Hematopoietic multipotent progenitor cell treated with erythropoietin and hydrocortisone succinate and interleukin-3 and kit ligand, for 4 days (in vitro differentiated cells): Measurements from ENCODE around the gene ITPKC.
A peak's percentile ranks its signal among the peaks of the same experiment; 100 is the strongest.

Source experiments
- DNase-seq: peaks from one replicate; pipeline ENCODE4 v3.0.0-alpha.2; 2015

ITPKC gene

DNA sequence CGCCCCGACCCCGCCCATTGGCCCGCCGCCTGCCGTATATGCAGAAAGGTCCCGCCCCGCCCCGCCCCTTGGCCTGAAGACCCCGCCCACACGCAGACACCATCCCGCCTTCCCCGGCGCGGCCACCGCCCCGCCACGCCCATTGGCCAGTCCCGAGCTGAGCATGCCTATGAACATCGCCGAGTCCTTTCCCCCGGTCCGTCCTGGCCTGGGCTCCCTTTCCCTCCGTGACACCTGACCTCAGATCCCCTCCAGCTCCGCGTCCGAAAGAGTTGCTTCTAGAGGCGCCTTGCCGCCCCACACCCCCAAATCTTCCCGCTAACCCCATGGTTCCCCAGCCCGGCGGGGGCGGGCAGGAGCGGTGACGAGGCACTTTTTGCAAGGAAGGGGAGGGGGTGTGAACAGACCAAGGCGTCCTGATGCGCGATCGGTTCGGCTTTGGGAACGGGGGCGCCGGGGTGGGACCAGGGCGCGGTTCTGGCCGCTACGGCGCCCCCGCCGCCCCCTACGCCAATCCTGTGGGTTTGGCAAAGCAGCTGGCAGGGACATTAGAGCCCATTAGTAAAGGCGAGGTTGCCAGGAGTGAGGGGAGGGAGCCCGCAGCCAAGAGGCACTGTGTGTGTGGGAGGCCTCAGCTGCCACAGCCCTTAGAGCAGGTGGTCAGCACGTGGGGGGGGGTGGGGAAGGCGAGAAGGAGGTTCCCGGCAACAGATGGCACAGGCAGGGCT is 26.1 kb upstream of the ITPKC start:
- peak; percentile 96 for DNase-seq

DNA sequence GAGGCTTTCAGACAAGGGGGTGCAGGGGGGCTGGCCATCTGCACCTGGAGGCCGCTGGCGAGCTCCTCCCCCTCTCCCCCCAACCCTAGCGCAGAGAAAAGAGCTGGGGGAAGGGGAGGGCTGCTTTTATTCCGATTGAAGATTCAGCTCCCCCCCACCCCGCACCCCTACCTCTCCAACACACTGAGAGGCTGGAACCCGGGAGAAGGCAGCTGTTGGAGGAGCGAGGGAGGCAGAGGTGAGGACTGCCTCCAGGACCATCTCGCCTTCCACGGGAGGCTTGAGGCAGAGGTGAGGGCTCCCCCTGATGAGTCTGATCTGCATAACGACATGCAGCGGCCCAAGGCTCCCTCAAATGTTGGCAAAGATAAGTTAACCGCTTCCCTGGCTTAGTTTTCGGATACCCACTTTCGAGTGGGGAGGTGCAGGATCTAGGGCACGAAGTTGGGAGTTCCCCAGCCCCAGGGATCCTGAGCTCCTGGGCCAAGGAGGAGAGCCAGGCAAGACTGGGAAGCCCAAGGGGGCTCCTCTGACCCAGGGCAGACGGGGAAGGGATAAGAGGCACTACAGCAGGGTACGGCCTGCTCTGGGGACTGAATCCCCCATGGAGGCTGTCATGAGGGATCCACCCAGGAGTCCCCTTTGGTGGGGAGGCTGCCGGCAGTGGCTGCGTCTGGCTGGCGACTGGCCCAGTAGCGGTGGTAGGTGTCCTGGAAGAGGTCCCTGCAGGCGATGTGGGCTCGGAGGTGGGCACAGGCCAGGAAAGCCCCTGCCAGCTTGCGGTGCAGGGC is 25.3 kb upstream of the ITPKC start:
- peak; percentile 69 for DNase-seq

DNA sequence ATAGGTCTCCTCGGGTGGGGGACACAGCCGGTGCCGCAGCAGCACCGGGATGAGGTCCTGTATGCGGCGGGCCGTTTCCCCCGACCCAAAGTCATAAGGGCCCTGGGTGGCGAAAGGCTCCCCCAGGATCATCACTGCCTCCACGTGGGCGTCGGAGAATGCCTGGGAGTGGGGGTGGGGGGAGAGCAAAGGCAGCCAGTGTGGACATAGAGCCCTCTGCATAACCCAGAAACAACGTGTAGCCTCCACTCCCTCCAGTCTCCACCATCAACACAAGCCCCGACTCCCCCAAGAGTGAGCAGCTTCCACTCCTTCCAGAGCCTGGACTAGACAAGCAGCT is 24.7 kb upstream of the ITPKC start:
- DNase-seq, result no peak

DNA sequence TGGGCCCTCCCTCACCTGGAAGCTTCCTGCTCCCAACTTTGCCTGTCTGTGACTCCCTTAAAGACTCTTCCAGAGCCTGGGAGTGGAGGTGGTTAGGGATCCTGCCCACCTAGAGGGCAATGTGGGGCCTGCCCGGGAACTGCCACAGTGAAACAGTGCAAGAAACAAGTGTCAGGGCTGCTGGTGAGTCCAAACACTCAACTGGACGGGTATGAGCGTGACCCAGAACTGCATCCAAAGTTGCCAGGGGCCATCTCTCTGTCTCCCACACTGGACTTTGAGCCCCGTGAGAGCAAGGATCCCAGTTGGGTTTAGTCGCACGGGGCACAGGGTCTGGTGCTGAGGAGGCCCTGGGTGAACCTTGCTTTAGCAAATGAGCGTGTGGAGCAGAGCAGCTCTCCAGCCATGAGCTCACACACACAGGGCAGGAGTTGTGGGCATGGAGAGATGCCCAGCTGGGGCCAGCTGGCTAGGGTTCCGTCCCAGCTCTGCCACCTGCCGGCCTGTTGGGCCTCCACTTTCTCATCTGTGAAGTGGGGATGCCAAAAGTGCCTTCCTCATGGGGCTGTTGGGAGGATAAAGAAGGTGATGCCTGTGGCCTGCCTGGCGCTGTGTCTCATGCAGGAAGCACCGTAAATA is 23.6 kb upstream of the ITPKC start:
- no peak for DNase-seq

DNA sequence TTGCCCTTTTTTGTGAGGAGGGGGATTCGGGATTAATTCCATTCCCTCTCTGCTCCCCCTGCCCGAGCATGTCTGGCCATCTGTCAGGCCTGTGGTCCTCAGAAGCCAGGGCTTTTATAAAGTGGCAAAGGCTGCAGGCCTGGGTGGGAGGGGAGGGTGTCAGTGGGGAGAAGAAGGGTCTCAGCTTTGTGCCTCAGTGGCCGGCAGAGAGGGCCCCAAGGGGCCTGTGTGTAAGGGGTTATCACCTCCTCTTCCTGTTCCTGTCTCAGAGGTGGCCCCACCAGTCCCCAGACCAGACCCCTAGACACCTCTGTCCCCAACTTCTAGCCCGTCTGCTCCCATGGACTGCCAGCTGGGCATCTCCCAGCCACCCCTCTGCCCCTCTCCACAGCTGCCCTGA is 23.0 kb upstream of the ITPKC start:
- DNase-seq, result no peak

DNA sequence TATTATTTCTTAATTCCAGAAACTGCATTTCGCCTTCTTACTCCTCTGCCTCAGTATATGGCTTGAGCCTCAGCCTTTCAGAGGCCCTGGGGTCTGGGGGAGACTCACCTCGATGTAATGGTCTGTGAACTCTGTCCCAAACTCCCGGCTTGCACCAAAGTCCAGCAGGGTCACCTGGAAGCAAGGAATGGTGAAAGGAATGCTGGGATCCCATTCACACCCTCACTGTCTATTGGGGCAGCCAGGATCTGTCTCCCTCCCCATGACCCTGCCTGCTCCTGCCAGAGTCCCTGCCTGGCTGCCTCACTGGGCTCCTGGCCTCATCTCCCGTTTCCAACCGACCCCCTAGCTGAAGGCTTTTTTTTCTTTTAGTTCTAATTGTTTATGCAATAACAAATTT is 21.0 kb upstream of the ITPKC start:
- no peak for DNase-seq

DNA sequence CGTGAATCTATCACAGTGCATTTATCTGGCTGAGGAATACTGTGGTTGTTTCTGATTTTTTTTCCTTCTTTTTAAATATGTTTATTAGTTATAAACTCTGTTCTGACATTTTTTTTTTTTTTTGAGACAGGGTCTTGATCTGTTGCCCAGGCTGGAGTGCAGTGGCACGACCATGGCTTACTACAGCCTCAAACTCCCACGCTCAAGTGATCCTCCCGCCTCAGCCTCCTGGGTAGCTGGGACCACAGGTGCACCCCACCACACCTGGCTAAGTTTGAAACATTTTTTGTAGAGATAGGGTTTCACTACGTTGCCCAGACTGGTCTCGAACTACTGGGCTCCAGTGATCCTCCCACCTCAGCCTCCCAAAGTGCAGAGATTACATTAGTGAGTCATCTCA is 19.9 kb upstream of the ITPKC start:
- no peak for DNase-seq

DNA sequence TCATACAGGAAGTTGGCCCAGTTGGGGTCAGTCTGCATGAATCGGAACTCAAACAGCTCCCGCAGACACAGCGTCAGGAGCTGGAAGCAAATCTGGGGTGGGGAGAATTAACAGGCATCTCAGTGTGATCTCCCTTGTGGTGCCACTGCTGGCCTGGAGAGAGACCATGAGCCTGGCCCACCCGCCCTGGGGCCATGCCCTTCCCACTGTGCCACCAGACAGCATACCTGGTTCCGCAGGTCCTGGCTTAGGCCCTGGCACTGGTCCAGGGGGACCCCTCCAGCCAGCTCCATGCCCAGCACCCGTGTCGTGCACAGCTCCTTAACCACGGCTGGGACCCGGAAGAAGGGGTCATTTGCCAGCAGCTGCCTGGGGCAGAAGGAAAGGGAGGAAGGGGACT is 16.8 kb upstream of the ITPKC start:
- DNase-seq, result no peak

DNA sequence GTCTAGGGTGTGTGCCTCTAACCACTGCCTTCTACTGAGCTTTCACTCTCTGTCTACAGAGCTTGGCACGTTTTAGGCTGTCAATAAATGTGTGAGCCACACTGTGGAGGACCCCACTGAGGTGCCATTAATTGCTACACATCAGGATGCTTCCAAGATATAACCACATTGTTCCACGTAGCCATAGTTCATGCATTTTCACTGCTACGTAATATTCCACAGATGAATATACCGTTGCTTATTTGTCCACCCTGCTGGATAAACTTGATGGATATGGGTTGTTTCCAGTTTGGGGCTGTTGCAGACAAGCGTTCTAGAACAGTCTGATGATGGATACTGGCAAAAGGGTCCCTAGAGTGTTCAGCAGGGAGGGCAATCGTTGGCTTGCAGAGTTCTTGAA is 15.2 kb upstream of the ITPKC start:
- no peak for DNase-seq

DNA sequence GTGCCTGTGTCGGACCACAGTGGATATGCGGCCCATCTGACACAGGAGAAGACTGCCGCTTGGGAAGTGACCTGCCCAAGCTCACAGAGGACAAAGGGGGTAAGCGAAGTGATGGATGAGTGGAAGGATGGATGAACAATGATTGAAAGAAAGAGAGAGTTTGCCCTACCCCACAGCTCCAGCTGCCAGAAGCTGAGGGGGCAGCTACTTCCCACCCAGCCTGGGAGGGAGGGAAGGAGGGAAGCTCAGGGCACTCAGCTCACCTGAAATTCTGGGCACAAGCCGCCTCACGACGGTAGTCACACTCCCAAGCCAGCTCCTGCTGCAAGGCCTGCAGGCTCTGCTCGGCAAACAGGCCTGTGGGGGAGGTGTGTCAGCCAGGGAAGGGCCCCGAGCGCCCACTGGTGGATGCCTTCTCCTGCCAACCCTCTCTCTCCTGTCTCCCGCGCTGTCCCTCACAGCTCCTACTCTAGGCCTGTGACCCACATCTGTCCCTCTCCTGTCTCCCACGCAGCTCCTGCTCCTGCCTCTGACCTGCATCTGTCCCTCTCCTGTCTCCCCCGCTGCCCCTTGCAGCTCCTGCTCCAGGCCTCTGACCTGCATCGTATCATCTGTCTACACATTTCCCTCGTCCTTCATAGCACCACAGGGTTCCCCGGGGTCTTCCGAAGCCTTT is 14.4 kb upstream of the ITPKC start:
- DNase-seq, result peak; percentile 44

DNA sequence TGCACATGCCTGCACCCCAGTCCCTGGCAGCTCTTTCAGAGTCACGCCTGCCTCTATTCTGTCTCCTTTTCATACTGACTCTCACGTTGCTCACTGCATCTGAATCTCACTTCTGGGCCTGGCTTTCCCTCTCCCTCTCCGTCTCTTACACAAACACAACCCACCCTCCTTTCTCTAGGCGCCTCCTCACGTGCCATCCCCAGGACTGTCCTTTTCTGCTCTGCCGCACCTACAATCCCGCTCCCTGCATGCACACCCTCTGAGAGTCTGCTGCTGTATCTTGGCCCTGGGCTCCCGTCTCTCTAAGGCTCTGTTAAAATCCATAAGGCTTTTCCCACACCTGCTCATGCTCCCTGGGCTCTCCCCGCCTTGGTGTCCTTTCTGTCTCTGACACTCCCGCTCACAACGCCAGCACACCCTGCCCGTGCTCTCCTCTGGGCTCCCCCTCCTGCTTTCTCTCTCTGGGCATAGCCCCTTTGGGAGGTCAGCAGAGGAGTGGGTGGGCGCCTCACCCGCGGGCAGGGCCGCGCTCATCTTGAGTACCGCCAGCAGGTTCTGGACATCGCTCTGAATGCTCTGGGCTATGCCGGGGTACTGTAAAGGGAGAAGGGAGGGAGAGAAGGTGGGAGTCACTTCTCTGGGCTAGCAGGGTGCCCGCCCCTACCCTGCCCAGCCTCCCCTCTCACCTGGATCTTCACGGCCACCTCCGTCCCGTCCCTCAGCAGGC is 13.7 kb upstream of the ITPKC start:
- no peak for DNase-seq

DNA sequence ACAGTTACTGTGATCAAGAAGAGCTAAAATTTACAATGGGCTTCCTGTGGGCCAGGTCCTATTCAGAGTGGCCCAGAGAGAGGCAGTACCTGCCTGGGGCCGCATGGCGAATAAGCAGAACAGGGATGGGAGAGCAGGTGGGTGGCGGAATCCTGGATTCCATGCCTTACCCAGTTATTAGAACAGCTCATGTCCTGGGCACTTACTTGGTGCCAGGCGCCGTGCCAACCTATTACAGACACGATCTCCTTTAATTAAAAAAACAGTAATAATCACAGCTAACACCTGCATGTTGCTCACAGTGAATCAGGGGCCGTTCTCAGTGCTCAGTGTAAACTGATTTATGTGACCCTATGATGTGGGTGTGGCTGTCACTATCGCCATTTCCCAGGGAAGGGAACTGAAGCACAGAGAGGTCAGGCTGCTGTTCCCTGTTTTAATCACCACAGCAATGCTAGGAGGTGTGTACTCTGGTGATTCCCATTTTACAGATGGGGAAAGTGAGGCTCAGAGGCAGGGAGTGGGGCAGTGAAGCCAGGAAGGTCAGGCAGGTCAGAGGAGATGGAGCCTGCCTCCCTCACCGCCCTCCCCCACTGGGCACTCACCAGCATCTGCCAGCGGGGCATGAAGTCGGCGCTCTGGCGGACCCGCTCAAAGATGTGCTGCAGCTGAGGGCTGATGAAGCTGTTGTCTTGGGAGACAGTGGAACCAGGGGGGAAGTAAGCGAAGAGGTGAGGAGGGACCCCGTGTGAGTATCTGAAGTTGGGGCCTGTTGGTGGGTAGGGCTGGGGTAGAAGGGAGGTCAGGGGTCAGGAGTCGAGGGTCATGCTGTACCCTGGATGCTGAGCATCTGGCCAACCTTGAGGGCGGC is 12.2 kb upstream of the ITPKC start:
- no peak for DNase-seq

DNA sequence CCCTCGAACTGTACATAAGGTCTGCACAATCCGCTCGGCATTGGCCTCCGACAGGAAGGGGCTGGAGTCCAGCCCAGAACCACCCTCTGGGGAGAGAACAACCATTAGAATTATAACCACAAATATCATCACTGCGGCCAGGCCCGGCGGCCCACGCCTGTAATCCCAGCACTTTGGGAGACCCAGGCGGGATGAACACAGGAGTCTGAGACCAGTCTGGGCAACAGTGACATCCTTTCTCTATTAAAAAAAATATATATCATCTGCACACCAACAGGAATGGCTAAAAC is 11.6 kb upstream of the ITPKC start:
- no peak for DNase-seq

DNA sequence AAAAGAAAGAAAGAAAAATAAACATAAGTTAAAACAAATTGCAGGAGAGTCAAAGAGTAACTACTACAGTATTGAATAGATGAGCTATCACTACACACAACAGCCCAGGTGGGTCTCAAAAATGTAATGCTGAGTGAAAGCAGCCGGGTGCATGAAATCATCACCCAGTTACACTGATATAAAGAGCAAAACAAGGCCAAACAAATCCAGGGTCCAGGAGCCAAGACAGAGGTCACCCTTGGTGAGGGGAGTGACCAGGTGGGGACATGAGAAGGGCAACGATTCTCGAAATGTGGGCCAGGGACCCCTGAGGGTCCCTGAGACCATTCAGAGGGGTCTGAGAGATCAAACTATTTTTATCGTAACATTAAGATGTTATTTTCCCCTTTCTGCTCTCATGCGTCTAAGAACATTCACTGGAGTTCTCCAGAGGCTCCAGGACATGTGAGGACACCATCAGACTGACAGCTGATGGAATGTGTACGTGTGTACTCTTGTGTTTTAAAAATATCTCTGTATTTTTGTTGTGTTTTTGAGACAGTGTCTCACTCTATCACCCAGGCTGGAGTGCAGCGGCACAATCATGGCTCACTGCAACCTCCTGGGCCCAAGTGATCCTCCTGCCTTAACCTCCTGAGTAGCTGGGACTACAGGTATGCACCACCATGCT is 10.8 kb upstream of the ITPKC start:
- no peak for DNase-seq

DNA sequence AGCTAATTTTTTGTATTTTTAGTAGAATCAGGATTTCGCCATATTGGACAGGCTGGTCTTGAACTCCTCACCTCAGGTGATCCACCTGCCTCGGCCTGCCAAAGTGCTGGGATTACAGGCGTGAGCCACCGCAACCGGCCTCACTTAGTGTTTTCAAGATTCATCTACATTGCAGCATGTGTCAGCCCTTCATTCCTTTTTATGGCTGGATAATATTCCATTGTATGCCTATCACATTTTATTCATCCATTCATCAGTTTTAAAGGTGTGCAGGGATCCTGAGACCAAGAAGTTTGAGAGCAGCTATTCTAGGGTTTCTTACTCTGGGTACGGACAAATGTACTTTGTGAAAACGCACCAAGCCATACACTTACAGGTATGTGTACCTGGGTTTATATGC is 9.3 kb upstream of the ITPKC start:
- no peak for DNase-seq

DNA sequence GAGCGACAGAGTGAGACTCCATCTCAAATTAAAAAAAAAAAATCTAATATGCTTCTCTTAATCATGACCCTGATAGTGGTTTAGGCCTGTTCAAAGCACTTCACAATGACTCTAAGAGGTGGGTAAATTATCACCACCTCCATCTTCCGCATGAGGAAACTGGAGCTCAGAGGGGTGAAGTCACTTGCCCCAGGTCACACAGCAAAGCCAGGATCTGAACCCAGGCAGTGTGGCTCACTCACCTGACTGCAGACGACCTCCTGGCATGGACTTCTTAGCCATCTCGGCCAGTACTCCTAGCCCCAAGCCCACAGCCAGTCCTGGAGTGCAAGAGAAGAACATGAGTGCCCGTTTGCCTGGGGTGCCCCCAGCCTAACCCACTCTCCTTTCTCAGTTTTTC is 7.1 kb upstream of the ITPKC start:
- no peak for DNase-seq

DNA sequence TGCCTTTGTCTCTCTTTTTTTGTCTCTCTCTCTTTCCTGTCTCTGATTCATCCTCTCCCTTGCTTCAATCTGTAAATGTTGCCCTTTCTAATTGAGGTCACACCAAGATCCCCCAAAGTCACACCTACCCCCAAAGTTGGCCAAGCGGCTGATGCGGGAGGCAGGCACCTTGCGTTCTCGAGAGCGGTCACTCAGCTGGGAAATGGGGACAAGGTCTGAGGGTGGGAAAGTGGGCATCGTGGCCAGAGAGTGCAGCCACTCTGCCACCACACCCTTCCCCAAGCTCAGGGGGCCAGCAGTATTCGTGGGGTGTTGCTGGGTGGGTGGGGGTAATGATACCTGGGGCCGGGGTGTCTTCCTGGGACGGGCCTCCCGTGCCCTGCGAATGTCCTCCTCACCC is 3.0 kb upstream of the ITPKC start:
- DNase-seq, result no peak

DNA sequence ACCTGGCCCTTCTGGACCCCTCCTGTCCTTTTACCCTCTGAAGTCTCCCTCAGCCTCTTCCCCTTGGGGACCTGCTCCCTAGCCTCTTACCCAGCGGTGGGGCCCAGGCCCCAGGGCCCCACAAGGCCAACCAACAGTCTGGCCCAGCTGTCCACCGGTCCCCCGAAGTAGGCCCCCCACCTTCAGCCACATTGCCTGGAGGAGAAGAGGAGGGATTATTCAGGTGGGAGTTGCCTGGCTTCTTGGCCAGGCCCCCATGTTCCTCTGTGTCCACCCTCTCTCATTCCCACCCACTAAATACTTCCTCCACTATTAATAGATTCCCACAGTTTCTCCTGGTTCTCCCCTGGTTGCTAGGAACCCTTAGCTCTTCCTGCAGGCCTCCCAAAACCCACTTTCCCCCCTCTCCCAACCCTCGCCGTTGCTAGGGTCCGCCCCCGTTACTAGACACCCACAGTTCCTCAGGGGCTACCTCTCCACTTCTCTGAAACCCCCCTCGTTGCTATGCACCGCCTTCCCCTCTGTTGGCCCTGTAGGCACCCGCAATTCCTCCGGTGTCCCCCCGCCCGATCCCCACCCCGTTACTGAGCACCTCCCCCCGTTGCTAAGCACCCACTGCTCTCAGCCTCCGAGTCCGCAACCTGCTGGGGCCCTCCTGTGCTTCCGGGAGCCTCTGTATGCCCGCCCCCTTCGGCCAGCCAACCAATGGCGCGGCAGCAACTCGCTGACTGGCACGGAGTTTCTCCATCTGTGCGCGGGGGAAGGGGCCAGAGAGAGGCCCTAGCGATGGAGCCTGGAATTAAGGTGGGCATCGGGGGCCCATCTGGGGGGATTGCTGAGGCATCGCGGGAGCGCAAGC is 2.2 kb upstream of the ITPKC start:
- DNase-seq, result peak; percentile 97

DNA sequence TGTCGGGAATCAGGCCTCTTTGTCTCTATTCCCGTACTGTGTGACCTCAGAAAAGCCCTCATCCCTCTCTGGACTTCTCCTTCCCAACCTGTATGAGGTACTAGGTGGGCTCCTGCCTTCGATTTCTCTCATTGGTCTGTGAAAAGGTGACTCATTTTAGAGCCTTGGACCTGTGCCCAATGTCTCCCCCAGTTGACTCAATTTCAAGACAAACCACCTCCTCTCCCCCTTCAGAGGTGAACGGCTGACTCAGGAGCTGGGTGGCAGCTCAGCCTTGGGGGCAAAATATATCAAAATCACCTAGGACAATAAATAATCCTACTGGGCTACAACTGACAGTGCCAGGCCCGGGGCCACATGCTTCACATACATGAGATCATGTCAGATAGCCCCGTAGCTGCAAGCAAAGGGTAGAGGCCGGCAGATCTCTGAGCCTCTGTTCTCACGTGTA is 856 bp upstream of the ITPKC start:
- DNase-seq, result peak; percentile 55

DNA sequence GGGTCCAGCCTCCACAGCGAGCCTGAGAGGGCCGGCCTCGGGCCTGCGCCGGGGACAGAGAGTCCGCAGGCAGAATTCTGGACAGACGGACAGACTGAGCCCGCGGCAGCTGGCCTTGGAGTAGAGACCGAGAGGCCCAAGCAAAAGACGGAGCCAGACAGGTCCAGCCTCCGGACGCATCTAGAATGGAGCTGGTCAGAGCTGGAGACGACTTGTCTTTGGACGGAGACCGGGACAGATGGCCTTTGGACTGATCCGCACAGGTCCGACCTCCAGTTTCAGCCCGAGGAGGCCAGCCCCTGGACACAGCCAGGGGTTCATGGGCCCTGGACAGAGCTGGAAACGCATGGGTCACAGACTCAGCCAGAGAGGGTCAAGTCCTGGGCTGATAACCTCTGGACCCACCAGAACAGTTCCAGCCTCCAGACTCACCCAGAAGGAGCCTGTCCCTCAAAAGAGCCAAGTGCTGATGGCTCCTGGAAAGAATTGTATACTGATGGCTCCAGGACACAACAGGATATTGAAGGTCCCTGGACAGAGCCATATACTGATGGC is 490 bp downstream of the ITPKC start:
- DNase-seq, result no peak
